HG02642 (cell line): ENCODE data around the gene NTSR1.
"Not testable (repeated sequence)": the region's sequence is repeated elsewhere in the genome, so short reads cannot be mapped to it uniquely, and the experiment has no call there.

ENCODE experiments used
- ATAC-seq: cut with Tn5 transposase; IDR thresholded peaks from one replicate; pipeline ENCODE4 v1.9.1; 2021; ENCODE audit warnings: mild to moderate bottlenecking; ENCODE audit not compliant: unreplicated experiment, poor library complexity

NTSR1 gene

DNA sequence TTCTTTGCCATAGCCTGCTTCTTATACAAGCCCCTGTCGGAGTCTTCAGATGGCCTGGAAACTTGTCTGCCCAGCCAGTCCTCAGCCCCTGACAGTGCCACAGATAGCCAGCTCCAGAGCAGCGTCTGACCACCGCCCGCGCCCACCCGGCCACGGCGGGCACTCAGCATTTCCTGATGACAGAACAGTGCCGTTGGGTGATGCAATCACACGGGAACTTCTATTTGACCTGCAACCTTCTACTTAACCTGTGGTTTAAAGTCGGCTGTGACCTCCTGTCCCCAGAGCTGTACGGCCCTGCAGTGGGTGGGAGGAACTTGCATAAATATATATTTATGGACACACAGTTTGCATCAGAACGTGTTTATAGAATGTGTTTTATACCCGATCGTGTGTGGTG is 36.9 kb upstream of the NTSR1 start:
- no peak for ATAC-seq

DNA sequence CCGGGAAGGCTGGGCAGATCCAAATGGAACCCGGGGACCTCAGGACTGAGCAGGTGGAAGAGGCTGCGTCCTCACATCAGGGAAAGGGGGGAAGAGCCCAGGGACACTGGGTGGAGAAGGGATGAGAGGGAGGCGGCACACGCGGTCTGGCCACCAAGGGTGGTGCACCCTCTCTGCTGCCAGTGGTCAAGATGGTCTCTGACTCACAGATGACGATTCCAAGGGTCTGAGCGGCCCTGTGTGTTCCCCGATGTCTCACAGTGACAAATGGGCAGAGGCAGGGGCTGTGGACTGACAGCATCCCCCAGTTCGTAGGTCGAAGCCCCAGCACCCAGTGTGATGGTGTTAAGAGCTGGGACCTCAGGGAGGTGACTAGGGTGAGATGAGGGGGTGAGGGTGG is 34.3 kb upstream of the NTSR1 start:
- ATAC-seq, result no peak

DNA sequence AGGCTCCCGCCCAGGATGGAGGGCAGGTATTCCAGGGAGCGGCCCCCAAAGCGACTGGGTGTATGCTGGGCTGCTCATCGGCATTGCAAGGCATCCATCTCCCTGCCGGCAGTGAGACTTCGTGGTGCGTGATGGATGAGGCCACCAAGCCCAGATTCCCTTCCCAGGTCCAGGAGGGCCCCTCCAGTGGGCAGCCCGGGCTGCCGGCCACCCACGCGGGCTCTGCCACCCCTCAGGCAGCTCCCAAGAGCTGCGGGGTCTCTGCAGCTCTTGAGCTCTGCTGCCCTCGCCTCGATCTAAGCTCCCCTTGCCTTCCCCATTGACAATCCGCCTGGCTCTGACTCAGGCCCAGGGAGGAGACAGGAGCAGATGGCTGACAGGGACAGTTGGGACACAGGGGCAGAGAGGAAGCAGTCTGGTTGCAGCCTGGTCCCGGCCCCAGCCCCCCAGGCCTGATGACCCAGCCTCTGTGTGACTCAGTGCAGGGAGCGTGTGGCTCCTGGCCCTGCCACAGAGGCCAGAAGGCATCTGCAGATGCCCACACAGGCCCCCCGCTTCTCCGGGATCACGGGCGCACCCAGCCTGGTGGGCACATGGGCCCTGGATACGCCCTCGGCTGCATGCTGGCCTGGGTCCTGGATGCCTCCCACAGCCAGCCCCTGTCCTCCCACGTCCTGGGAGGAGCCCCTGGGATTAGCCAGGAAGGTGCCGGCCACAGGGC is 33.3 kb upstream of the NTSR1 start:
- no peak for ATAC-seq

DNA sequence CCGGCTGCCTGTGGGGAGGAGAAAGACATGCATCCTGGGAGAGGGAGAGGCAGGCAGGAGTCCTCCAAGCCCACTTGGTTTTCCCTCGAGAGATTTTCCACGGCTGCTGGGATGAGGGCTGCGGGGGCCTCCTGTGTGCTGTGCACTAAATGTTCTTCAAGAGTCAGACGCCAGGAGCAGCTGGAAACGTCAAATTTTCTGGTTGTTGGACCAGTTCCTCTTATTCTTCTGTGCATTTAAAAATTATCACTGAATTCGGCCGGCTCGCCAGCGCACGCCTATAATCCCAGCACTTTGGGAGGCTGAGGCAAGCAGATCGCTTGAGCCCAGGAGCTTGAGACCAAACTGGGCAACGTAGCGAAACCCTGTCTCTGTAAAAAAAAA is 32.8 kb upstream of the NTSR1 start:
- ATAC-seq, result no peak

DNA sequence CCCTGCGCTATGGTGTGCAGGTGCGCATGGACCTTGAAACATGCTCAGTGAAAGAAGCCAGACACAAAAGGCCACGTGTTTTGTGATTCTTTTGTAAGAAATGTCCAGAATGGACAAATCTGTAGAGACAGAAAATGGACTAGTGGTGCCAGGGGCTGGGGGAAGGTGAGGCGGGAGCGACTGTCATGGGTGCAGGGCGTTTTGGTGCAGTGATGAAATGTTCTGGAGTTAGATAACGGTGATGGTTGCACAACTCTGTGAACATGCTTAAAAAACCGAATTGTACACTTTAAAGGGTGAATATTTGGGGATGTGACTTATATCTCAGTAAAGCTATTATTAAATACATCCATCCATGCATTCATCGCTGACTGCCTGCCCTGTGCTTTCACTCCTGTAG is 31.7 kb upstream of the NTSR1 start:
- no peak for ATAC-seq

DNA sequence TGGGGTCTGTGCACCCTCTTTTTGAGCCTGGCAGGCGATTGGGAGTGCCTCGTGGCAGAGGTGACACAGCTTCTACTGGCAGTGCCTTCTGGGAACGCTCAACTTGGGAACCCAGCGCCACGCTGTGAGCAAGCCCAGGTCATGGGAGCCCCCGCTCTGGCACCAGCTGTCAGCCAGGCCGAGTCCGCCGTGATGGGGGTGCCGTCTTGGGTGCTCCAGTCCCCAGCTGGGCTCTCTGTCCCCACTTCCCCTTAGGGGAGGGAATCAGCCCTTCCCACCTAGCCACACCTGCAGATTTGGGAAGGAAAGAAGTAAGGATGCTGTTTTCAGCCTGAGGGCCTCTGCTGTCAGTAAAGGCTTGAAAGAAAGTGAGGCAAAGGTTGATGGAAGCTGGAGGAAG is 31.0 kb upstream of the NTSR1 start:
- ATAC-seq, result no peak

DNA sequence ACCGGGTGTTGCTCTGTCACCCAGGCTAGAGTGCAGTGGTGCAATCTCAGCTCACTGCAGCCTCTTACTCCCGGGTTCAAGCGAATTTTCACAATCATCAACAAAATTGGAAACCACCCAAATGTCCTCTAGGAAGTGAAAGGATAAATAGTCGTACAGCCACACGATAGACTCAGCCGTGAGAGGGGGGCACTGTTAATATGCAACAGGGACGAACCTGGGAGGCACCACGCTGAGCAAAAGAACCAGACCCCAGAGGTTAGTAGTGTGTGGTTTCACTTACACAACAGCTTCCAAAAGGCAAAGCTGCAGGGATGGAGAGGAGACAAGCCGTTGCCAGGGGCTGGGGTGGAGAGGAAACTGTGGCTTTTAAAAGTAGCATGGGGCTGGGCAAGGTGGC is 30.1 kb upstream of the NTSR1 start:
- ATAC-seq, result no peak

DNA sequence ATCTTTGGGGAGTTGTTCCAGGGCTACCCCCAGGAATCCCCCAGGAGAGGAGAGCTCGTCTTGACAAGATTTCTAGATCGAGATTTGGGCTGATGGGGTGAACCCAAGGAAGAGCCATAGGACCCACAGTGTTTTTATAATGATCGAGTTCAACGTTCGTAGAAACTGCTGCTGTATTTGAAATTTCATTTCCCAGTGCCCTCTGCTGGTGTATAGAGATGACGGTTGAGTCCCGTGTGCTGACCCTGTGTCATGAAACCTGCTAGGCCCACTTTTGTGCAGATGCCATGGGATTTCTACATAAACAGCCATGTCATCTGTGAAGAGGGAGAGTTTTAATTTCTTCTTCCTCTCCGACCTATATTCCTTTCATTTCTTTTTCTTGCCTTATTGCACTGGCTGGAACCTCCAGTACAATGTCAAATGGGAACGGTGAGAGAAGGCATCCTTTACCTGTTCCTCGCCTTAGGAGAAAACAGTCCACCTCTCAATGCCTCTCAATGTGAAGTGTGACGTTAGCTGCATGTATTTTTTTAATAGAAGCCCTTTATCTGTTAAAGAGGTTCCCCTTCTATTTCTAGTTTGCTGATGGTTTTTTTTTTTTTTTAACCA is 28.6 kb upstream of the NTSR1 start:
- ATAC-seq, result no peak

DNA sequence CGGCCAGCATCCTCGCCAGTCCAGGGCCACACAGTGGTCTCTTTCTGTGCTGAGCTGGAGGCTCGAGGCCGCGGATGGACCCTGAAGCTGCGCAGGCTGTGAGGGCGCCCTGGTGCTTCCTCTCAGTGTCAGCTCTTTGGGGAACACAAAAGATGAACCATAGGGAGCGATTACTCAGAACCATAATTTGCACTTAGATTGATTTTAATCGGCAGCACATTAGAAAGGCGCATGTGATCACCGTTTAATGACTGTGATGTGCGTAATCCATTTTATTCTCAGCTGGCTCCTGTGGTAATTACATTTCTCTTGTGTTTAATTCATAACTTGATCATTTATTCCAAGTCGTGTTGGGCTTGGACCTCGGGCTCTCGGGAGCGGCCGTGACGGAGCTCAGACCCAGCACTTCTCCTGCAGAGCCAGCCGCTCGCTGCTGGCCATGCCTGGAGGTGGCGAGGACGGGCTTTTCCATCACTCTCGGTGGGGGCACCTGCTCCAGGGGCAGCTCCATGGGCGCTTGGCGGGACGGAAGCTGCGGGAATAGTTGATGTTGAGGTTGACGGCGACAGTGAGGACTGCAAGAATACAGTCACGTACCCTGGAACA is 25.6 kb upstream of the NTSR1 start:
- no peak for ATAC-seq

DNA sequence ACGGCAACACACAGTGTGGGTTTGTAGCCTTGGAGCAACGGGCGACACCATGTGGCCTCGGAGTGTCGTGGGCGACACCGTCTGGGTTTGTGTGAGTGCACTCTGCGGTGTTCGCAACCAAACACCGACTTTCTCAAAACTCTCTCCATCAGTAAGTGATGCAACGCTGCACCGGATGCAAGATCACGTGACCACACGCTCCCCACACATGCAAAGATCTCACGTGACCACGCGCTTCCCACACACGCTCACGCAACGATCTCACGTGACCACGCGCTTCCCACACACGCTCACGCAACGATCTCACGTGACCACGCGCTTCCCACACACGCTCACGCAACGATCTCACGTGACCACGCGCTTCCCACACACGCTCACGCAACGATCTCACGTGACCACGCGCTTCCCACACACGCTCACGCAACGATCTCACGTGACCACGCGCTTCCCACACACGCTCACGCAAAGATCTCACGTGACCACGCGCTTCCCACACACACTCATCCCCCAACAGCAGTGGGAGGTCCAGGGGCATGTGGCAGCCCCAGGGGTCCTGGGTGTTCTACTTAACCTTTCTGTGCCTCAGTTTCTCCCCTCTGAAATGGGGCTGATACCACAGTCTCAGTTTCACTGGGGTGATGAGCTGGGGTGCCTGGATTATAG is 24.8 kb upstream of the NTSR1 start:
- ATAC-seq, result not testable (repeated sequence)

DNA sequence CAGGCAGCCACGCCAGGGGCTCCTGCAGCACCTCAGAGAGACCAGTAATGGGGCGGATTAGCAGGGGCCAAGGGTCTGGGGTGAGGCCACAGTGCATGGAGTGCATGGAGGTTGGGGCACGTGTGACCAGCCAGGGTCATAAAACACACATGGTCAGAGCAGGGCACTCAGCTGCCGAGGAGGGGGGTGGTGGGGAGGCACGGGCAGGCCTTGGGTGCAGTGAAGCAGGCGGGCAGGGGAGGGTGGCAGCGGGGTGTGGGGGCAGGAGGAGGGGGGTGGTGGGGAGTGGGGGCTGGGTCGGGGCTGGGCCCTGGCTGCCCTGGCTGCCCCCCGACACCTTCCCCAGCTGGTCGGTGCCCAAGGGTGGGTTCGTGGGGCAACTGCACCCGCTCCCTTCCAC is 23.7 kb upstream of the NTSR1 start:
- no peak for ATAC-seq

DNA sequence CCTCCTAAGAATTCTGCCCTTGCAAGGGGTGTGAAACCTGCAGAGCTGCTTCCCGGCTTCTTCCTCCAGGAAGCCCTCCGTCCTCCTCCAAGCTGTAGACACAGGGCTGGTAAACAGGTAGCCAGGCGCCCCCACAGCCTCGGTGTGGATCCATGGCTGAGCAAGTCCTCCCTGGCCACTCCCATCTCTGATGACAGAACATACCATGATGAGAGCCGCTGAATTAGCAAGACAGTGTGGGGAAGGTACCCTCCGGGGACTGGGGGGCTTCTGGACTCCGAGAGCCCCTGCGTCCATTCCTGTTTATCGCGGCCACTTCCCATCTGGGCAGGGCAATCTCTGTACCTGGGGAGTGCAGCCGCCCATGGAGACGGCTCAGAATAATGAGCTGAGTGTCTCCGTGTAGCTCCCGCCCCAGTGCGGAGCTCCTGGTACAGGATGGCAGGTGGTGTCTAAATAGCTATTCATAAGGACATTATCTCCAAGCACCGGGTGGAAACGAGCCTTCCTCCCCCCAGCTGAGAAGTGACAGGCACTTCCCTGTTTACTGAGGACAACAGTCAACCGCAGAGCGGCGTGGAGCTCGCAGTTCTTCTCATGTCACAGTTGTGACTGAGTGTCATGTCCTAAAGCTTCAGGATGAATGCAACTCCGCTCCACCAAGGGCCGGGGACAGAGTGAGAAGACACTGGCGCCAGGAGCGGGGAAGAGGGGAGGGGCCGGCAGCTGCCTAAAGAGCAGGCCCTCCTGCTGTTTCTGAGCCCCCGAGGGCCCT is 22.7 kb upstream of the NTSR1 start:
- ATAC-seq, result no peak

DNA sequence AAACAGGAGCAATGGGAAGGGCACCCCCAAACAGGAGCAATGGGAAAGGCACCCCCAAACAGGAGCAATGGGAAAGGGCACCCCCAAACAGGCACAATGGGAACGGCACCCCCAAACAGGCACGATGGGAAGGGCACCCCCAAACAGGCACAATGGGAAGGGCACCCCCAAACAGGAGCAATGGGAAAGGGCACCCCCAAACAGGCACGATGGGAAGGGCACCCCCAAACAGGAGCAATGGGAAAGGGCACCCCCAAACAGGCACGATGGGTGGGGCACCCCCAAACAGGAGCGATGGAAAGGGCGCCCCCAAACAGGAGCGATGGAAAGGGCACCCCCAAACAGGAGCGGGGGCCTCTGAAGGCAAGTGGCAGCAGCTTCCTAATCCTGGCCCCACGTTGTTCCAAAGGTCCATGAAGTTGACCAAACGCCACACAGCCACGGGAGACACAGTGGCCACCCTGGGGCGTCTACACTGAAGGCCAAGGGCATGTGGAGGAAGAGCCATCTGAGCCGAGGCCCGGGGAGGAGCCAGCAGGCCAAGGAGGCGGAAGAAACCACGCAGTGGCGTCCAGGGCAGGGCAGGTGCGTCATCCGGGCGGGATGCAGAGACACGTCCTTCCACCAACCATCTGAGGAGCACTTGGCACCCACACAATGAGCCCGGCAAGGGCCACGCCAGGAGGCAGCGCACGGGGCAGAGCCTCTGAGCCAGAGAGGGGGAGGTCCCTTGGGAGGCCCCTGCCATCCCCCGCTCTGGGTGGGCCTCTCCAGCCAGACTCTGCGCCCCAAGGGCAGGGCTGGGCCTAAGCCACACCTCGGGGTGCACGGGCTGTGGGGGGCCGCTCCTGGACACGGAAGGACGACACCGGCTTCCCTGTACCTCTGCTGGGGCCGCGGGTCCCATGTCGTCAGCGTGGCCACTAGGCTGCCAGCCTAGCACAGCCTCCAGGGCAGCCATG is 21.5 kb upstream of the NTSR1 start:
- no peak for ATAC-seq

DNA sequence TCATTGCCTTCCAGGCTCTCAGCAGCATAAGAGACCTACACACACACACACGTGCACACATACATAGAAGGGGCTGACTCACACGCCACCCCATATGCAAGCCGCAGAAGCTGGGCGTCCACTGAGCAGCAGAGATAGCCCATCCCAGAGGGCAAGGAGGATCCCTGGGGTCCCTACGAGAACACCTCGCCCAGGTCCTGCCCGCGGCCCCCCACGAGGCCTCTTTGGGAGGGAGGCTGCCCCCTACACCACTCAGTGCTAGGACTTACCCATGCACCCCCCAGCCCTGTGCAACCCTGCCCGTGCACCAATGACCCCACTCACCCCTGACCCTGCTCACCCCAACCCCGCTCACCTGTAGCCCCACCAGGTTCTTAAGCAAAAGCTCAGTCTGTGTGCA is 20.6 kb upstream of the NTSR1 start:
- no peak for ATAC-seq

DNA sequence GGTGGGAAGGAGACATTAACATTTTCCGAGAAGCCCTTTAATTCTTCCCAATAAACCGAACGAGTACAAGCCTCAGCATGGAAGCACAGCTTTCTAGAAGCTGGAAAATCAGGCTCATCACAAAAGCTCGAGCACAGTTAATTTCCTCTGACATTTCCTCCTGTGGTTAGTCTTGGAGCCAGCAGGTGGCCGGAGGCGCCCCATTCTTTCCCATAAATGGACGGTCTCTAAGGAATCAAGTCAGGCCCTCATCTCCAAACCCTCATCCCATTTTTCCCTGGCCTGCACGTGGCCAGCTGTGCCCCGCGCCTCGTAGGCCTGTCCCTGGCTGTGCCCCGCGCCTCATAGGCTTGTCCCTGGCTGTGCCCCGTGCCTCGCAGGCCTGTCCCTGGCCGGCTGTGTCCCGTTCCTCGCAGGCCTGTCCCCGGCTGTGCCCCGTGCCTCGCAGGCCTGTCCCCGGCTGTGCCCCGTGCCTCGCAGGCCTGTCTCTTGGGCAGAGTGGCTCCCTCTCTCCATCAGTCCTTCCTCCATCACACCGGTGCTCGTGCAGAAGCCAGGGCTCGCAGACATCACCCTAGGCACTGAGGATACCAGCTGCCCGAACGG is 19.7 kb upstream of the NTSR1 start:
- no peak for ATAC-seq

DNA sequence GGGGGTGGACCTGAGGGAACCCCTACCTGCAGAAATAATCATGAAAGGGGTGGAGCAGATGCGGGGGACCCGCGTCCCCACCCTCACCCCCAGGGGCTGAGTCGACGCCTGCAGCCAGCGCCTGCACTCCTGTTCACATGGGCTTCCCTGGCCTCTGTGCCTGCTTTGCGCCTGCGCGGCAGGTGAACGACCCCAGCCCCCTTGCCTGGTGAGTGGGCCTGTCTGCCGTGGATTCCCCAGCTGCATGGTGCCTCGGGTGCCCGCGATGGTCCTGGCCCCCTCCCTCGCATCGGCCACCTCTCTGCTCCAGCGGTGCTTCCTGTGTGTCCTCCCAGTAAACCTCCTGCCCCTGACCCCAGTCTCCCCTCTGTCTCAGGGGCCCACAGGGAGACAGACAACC is 18.8 kb upstream of the NTSR1 start:
- ATAC-seq, result no peak

DNA sequence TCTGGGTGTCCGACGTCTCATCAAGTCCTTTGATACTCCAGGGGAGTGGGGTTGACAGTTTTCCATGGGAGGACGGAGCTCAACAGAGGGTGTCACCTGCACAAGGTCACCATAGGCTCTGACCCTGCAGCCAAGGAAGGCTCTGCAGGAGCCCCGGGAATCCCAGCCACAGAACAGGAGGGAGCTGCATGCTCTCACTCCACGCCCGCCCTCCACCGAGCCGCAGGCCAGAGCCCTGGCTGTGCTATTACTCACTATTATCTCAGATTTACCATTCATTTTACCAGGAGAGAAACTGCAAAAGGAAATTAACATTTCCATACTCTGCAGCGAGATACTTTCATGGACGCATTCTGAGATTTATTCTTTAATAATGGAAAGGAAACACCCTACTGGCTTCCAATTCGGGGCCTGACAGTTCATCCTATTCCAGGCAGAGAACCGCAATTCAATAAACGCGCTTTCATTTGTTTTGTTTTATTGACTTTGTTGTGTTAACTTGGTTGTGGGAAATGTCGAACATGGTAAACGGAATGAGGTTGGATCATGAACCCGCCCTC is 18.3 kb upstream of the NTSR1 start:
- no peak for ATAC-seq

DNA sequence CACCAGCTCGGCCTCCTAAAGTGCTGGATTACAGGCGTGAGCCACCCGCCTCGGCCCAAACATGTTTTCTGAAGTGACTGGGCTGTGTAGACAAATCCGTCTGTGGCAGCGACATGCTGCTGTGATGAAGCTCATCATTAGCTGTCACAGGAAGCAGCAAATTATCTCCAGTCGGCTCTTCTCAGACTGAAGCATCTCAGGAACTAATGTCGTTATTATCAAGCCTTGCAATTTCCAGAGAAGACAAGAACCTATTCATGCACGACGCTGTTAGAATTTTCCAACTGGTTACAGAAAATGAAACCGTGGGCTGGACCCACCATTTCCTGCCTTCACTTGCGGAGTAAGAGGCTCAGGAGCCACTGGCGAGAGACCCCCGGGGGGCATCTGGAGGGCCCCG is 17.1 kb upstream of the NTSR1 start:
- no peak for ATAC-seq

DNA sequence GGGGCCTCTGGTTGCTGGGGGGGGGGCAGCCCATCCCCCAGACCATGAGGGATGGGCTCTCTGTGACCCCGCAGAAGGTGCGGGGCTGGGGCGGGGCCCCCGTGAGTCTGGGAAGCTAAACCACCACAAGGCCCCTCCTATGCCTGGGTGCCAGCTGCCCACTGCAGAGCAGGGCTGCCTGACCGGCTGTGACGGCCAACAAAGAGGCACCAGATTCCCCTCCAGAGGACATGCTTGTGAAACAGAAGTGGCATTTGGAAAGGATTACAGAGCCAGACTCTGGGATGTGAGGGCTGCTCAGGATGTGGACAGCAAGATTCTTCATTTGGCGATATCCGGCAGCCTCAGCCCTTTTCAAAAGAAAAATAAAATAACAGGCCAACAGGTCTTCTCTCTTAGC is 16.5 kb upstream of the NTSR1 start:
- ATAC-seq, result no peak
